ENCODE results near the gene CA11. TPM values are rescaled to one million over a fixed set of nuclear protein-coding genes. Genes with fewer than 3 reads are reported as not detected.

The CA11 gene
- total RNA-seq, 1 experiment from 2014 or later, result 2.1 TPM

DNA sequence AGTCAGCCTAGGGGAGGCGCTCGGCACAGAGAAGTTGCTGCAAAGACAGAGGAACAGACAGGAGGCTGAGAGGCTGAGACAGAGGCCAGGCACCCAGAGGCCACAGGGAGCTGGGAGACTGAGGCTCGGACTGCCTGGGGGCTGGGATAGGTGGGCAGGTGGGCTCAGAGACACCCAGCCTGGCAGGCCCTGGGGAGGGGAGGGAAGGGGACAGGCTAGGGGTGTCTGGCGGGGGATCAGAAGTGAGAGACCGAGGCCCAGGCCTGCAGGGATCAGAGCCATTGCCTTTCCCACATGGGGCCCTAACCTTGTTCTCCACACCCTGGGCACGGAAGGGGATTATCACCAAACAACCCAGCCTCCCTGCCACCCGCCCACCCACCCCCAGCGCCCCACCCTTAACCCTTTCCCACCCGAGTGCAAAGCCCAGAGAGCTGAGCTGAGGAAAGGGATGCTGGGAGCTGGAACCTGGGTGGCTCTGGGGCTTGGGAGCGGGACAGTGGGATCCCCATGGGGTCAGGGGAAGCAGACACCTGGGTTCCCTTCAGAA is 25.5 kb upstream of the CA11 start:
- BruUV-seq (replicated peaks), result no TSS peak
- H3K27me3 Mint-ChIP-seq (ENCODE audit: unreplicated experiment), result no peaks in the 10 kb centered on the region
- CTCF ChIA-PET, result interaction anchor here (1.4 kb wide), 1 partner anchor 14 kb away, joined by 3 read pairs; no protein-coding TSS in a partner anchor
- H3K4me3 Mint-ChIP-seq (ENCODE audit: low read depth, unreplicated experiment), result no peak overlapping the region
- TF ChIP-seq, protein P1, sequence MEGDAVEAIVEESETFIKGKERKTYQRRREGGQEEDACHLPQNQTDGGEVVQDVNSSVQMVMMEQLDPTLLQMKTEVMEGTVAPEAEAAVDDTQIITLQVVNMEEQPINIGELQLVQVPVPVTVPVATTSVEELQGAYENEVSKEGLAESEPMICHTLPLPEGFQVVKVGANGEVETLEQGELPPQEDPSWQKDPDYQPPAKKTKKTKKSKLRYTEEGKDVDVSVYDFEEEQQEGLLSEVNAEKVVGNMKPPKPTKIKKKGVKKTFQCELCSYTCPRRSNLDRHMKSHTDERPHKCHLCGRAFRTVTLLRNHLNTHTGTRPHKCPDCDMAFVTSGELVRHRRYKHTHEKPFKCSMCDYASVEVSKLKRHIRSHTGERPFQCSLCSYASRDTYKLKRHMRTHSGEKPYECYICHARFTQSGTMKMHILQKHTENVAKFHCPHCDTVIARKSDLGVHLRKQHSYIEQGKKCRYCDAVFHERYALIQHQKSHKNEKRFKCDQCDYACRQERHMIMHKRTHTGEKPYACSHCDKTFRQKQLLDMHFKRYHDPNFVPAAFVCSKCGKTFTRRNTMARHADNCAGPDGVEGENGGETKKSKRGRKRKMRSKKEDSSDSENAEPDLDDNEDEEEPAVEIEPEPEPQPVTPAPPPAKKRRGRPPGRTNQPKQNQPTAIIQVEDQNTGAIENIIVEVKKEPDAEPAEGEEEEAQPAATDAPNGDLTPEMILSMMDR (IDR thresholded peaks at IDR 0.05; ENCODE audit: unreplicated experiment), result no peak
- H3K4me1 Mint-ChIP-seq (ENCODE audit: low read depth, unreplicated experiment), result peaks cover 6% of the 10 kb centered on the region
- peaks cover 6% of the 10 kb centered on the region for H3K9me3 Mint-ChIP-seq (ENCODE audit: low read depth, unreplicated experiment)
- no peak for DNase-seq
- H3K36me3 Mint-ChIP-seq (ENCODE audit: insufficient read depth, unreplicated experiment), result peaks cover 5% of the 10 kb centered on the region
- H3K27ac Mint-ChIP-seq (ENCODE audit: unreplicated experiment), result no peak overlapping the region
- intact Hi-C loops (cut with micrococcal nuclease; ENCODE audit: unreplicated experiment), result no loop called here

DNA sequence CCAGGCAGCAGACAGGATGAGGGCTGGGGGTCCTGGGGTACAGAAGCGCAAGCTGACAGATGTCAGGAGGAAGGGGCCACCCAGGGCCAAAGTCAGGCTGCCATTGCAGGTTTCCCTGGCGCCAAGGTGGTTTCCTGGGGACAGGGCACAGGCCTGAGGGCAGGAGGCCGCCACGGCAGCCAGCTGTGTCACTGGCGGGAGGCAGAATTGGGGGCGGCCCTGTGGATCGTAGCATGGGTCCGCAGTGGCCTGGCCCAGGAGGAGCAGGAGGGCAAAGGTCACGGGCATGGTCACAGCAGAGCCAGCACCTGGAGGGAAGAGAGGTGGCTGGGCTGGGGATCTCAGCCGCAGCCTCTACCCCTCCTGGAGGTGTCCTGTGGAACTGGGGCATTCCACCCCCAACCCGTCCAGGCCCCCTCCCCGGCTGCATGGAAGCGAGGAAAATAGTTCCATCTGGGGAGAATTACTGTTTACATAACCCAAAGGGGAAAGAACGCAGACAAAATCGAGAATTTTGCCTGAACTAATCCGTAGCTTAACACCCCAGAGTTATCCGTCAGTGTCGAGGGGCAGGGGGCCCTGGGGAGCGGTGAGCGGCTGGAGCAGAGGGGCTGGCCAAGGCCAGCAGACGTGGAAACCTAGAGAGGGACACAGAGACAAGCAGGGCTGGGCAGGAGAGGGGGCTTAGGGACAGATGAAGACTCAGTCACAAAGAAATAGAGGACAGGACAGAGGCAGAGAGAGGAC is 24.9 kb upstream of the CA11 start:
- CTCF ChIA-PET, result no interaction called here

DNA sequence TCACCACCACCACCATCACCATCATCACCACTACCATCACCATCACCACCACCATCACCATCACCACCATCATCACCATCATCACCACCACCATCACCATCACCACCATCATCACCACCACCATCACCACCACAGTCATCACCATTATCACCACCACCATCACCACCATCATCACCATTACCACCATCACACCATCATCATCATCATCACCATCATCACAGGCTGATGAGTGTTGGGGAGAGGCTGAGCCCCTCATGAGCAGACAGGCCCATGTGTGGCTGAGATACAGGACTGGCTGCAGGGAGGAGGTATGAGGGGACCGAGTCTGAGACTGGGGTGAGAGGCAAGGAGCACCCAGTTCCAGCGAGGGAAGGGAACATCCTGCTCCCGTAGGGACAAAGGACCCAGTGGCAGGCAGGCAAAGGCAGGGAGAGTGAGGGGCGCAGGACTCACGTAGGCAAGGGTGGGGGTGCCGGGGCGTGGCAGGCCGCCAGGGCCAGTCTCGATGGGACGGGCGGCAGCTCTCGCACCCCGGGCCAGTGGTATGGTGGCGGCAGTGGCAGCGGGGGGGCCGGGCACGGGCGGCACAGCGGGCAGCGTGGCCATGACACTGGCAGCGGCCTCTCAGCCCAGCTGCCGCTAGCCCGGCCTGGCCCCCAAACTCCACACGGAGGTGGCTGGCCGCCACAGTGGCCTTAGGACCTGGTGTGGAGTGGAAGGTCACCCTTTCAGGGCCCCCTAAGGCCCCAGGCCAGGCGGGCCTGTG is 24.1 kb upstream of the CA11 start:
- BruUV-seq (replicated peaks), result no TSS peak
- no peaks in the 10 kb centered on the region for H3K27me3 Mint-ChIP-seq (ENCODE audit: unreplicated experiment)
- peak overlapping the region; percentile 31 for H3K27ac Mint-ChIP-seq (ENCODE audit: unreplicated experiment)
- no peak overlapping the region for H3K4me3 Mint-ChIP-seq (ENCODE audit: low read depth, unreplicated experiment)
- H3K4me1 Mint-ChIP-seq (ENCODE audit: low read depth, unreplicated experiment), result no peaks in the 10 kb centered on the region
- TF ChIP-seq, protein P1 (IDR thresholded peaks at IDR 0.05; ENCODE audit: unreplicated experiment), result no peak
- no peak for DNase-seq
- CTCF ChIA-PET, result no interaction called here
- H3K36me3 Mint-ChIP-seq (ENCODE audit: insufficient read depth, unreplicated experiment), result peaks cover under 1% of the 10 kb centered on the region
- intact Hi-C loops (cut with micrococcal nuclease; ENCODE audit: unreplicated experiment), result no loop called here
- peaks cover 6% of the 10 kb centered on the region for H3K9me3 Mint-ChIP-seq (ENCODE audit: low read depth, unreplicated experiment)

More for the DNA sequence above, 24.9 kb upstream of the CA11 start:
- DNase-seq, result no peak
- Mint-ChIP-seq H3K36me3 (ENCODE audit: insufficient read depth, unreplicated experiment) (peaks cover 5% of the 10 kb centered on the region), H3K27me3 (ENCODE audit: unreplicated experiment) (no peaks in the 10 kb centered on the region), H3K27ac (ENCODE audit: unreplicated experiment) (no peak overlapping the region), H3K9me3 (ENCODE audit: low read depth, unreplicated experiment) (peaks cover 6% of the 10 kb centered on the region), H3K4me3 (ENCODE audit: low read depth, unreplicated experiment) (no peak overlapping the region), H3K4me1 (ENCODE audit: low read depth, unreplicated experiment) (no peaks in the 10 kb centered on the region)
- intact Hi-C loops (cut with micrococcal nuclease; ENCODE audit: unreplicated experiment), result no loop called here
- TF ChIP-seq, protein P1 (IDR thresholded peaks at IDR 0.05; ENCODE audit: unreplicated experiment), result no peak
- no TSS peak for BruUV-seq (replicated peaks)

DNA sequence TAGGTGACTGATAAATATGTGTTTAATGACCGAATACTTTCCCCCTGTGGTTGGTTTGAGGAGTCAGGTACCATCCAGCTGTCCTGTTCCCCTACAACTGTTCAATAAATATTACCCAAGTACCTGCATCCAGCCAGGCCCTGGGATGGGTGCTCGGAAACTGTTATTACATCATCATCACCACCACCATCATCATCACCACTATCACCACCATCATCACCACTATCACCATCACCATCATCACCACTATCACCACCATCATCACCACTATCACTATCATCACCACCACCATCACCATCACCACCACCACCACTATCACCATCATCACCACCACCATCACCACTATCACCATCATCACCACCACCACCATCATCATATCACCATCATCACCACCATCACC is 22.8 kb upstream of the CA11 start:
- Mint-ChIP-seq H3K4me3 (ENCODE audit: low read depth, unreplicated experiment) (no peak overlapping the region), H3K9me3 (ENCODE audit: low read depth, unreplicated experiment) (peaks cover 6% of the 10 kb centered on the region), H3K27ac (ENCODE audit: unreplicated experiment) (no peak overlapping the region), H3K36me3 (ENCODE audit: insufficient read depth, unreplicated experiment) (no peaks in the 10 kb centered on the region), H3K27me3 (ENCODE audit: unreplicated experiment) (no peaks in the 10 kb centered on the region), H3K4me1 (ENCODE audit: low read depth, unreplicated experiment) (no peaks in the 10 kb centered on the region)
- TF ChIP-seq, protein P1 (IDR thresholded peaks at IDR 0.05; ENCODE audit: unreplicated experiment), result no peak
- no peak for DNase-seq
- no TSS peak for BruUV-seq (replicated peaks)
- intact Hi-C loops (cut with micrococcal nuclease; ENCODE audit: unreplicated experiment), result no loop called here
- CTCF ChIA-PET, result no interaction called here

Measured in Calu3 (cell line).